Spinal cord (tissue), 10 donors: ENCODE measurements around the gene SLC16A10. TPM values are rescaled to one million over a fixed set of nuclear protein-coding genes. Genes with fewer than 3 reads are reported as not detected.
"Not testable (repeated sequence)": the region's sequence is repeated elsewhere in the genome, so short reads cannot be mapped to it uniquely, and the experiment has no call there.

ENCODE experiments used
- DNase-seq, 6 donors: peaks; one replicate each; pipeline versions ENCODE4 v3.0.0 to v3.0.0-alpha.2; 2013 to 2015; ENCODE audit warnings: low spot score in 6 of 6, low read depth in 4 of 6
- H3K27ac ChIP-seq: one replicate; pipeline ENCODE4 v1.5.1; 2013; ENCODE audit warnings: low read depth, low read length, control low read depth
- H3K27me3 ChIP-seq: one replicate; pipeline ENCODE4 v1.6.1; 2013; ENCODE audit warnings: low read length; ENCODE audit not compliant: control insufficient read depth, insufficient read depth
- H3K36me3 ChIP-seq: one replicate; pipeline ENCODE4 v1.6.1; 2013; ENCODE audit warnings: low read length; ENCODE audit not compliant: control insufficient read depth, insufficient read depth
- H3K4me1 ChIP-seq: one replicate; pipeline ENCODE4 v1.6.1; 2013; ENCODE audit warnings: low read length; ENCODE audit not compliant: control insufficient read depth, insufficient read depth
- H3K4me3 ChIP-seq: one replicate; pipeline ENCODE4 v1.5.1; 2013; ENCODE audit warnings: low read depth, low read length, control low read depth
- H3K9me3 ChIP-seq: one replicate; pipeline ENCODE4 v1.6.1; 2013; ENCODE audit warnings: low read length; ENCODE audit not compliant: control insufficient read depth, insufficient read depth
- WGBS: methylation state at CpG from one replicate; pipeline ENCODE4 v1.1.5; 2013; ENCODE audit warnings: missing lambda C conversion rate; ENCODE audit not compliant: insufficient coverage; 5-methylcytosine and 5-hydroxymethylcytosine counted together
- polyA plus RNA-seq, 2 donors: library from polyadenylated mRNA; unstranded; fragments of 120-200 nt; gene quantifications; one replicate each; pipeline ENCODE4 v1.2.1, GENCODE V29; 2013; ENCODE audit not compliant: insufficient read length in 2 of 2
- total RNA-seq, 2 donors: library from RNA; depleted of rRNA in 1 of 2; stranded (reverse); fragments of 120-200 nt in 1 of 2; fragments of >200 nt in 1 of 2; gene quantifications; one replicate each; pipeline versions ENCODE4 v1.2.3 to v1.2.4, GENCODE V29; 2013 to 2014
- donor health status: healthy.

Gene SLC16A10
- total and polyA plus RNA-seq, 4 donors, result 3.4 to 15.2 (median 9.9) TPM

- Histone ChIP-seq H3K4me1 (no peaks in the 10 kb centered on the region), H3K27ac (no peak overlapping the region), H3K4me3 (no peak overlapping the region)
Measured at GRCh38 chr6:111176760-111177099, 89.4 kb downstream of the SLC16A10 start.

GRCh38 chr6:111177131-111177530, 89.8 kb downstream of the SLC16A10 start:
- H3K4me1 ChIP-seq, result no peaks in the 10 kb centered on the region
- H3K9me3 ChIP-seq, result no peaks in the 10 kb centered on the region
- no peaks in the 10 kb centered on the region for H3K27me3 ChIP-seq
- WGBS, result 90% methylated on average over 4 of the region's 6 CpGs
- no peak overlapping the region for H3K27ac ChIP-seq
- H3K4me3 ChIP-seq, result no peak overlapping the region
- H3K36me3 ChIP-seq, result no peaks in the 10 kb centered on the region
- DNase-seq, result no peak

More at GRCh38 chr6:111176760-111177099, 89.4 kb downstream of the SLC16A10 start:
- Histone ChIP-seq H3K36me3 (no peaks in the 10 kb centered on the region), H3K27me3 (no peaks in the 10 kb centered on the region), H3K9me3 (no peaks in the 10 kb centered on the region)
- no peak for DNase-seq
- WGBS, result no CpG with 5 or more reads among the region's 2 CpGs

- no peaks in the 10 kb centered on the region for H3K9me3 ChIP-seq
- no peak overlapping the region for H3K4me3 ChIP-seq
- H3K36me3 ChIP-seq, result no peaks in the 10 kb centered on the region
- DNase-seq, result no peak
- H3K27ac ChIP-seq, result no peak overlapping the region
- H3K4me1 ChIP-seq, result no peaks in the 10 kb centered on the region
- no peaks in the 10 kb centered on the region for H3K27me3 ChIP-seq
- WGBS, result no CpG with 5 or more reads among the region's 5 CpGs
Measured at GRCh38 chr6:111183702-111184517, 96.6 kb downstream of the SLC16A10 start.

- no peaks in the 10 kb centered on the region for H3K36me3 ChIP-seq
- 80% methylated on average over 1 of the region's 6 CpGs for WGBS
- no peak overlapping the region for H3K27ac ChIP-seq
- no peak overlapping the region for H3K4me3 ChIP-seq
- H3K9me3 ChIP-seq, result no peaks in the 10 kb centered on the region
- no peaks in the 10 kb centered on the region for H3K4me1 ChIP-seq
- DNase-seq, result peak in 1 of 6 donors; percentile 34
- no peaks in the 10 kb centered on the region for H3K27me3 ChIP-seq
Measured at GRCh38 chr6:111184827-111185532, 97.7 kb downstream of the SLC16A10 start.

- no peak for DNase-seq
- Histone ChIP-seq H3K36me3 (no peaks in the 10 kb centered on the region), H3K4me3 (no peak overlapping the region), H3K27me3 (no peaks in the 10 kb centered on the region), H3K4me1 (no peaks in the 10 kb centered on the region), H3K9me3 (no peaks in the 10 kb centered on the region), H3K27ac (no peak overlapping the region)
- WGBS, result no CpG with 5 or more reads among the region's 2 CpGs
Measured at GRCh38 chr6:111185954-111186353, 98.7 kb downstream of the SLC16A10 start.

GRCh38 chr6:111187874-111188273, 100.6 kb downstream of the SLC16A10 start:
- Histone ChIP-seq H3K9me3 (no peaks in the 10 kb centered on the region), H3K27me3 (no peaks in the 10 kb centered on the region), H3K36me3 (no peaks in the 10 kb centered on the region), H3K27ac (no peak overlapping the region), H3K4me3 (no peak overlapping the region), H3K4me1 (no peaks in the 10 kb centered on the region)
- no peak for DNase-seq
- WGBS, result no CpG with 5 or more reads among the region's 1 CpG

GRCh38 chr6:111189666-111190210, 102.4 kb downstream of the SLC16A10 start:
- DNase-seq, H3K27ac ChIP-seq, H3K4me3 ChIP-seq, H3K4me1 ChIP-seq, H3K36me3 ChIP-seq, H3K9me3 ChIP-seq, H3K27me3 ChIP-seq: not testable (repeated sequence)
- WGBS, result no CpG with 5 or more reads among the region's 2 CpGs

- no peak for DNase-seq
- H3K4me3 ChIP-seq, result no peak overlapping the region
- 100% methylated on average over 3 of the region's 3 CpGs for WGBS
- no peaks in the 10 kb centered on the region for H3K4me1 ChIP-seq
- H3K27ac ChIP-seq, result no peak overlapping the region
- H3K27me3 ChIP-seq, result no peaks in the 10 kb centered on the region
- H3K36me3 ChIP-seq, result no peaks in the 10 kb centered on the region
- no peaks in the 10 kb centered on the region for H3K9me3 ChIP-seq
Measured at GRCh38 chr6:111190637-111191036, 103.3 kb downstream of the SLC16A10 start.

GRCh38 chr6:111191136-111191535, 103.8 kb downstream of the SLC16A10 start:
- not testable (repeated sequence) for H3K4me3 ChIP-seq, H3K36me3 ChIP-seq, H3K27ac ChIP-seq, H3K4me1 ChIP-seq, H3K27me3 ChIP-seq, DNase-seq, H3K9me3 ChIP-seq
